ENCODE measurements around the gene GAS2L2.

- no peak for TF ChIP-seq POLR2AphosphoS5 (IDR thresholded peaks at IDR 0.05; ENCODE audit: low read depth, low read length)
- no peak for TF ChIP-seq POLR2A (IDR thresholded peaks at IDR 0.05; ENCODE audit: low read depth, low read length)
Measured at GRCh38 chr17:35695613-35696012, 57.4 kb downstream of the GAS2L2 start.
